ENCODE results near the gene FAF1.

The FAF1 gene

DNA sequence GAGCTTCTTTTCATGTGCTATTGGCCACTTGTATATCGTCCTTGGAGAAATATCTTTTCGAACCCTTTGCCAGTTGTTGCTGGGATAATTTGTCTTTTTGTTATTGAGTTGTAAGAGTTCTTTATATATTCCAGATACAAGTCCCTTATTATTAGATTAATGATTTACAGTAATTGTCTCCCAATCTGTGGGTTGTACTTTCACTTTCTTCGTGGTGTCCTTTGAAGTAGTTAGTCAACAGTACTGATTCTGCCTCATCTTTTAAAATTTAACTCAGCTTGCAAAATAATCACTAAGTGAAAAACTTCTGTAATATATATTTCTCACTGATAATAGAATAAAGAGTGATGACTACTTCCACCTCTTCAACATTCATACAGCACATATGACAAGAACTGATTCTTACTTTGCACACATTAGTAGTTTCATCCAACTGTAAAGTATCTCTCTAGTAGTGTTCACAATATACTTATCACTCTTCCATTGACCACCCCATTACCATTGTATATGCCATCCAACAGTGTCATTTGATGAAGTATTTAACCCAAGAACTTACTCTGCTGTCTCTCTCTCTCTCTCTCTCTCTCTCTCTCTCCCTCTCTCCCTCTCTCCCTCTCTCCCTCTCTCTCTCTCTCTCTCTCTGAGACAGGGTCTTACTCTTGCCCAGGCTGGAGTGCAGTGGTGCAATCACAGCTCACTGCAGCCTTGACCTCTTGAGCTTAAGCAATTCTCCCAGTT, 432.6 kb downstream of the FAF1 start:
- DNase-seq = no peak

DNA sequence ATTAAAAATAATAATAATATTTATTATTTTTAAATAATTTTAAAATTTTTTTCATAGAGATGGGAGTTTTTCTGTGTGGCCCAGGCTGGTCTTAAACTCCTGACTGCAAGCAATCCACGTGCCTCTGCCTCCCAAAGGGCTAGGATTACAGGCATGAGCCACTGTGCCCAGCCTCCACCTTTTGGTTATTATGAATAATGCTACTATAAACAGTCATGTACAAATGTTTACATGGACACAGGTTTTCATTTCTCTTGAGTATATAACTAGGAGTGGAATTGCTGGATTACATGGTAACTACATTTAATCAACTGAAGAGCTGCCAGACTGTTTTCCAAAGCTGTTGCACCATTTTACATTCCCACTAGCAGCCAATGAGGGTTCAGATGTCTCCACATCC, 433.6 kb downstream of the FAF1 start:
- no peak for DNase-seq

DNA sequence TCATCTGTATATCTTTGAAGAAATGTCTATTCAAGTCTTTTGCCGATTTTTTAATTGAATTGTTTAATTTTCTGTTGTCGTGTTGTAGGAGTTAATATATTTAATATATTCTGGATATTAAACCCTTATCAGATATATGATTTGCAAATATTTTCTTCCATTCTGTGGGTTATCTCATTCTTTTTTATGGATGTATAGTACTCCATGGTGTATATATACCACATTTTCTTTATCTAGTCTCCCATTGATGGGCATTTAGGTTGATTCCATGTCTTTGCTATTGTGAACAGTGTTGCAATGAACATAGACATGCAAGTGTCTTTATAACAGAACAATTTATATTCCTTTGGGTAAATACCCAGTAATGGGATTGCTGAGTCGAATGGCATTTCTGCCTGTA, 436.5 kb downstream of the FAF1 start:
- no peak for DNase-seq

DNA sequence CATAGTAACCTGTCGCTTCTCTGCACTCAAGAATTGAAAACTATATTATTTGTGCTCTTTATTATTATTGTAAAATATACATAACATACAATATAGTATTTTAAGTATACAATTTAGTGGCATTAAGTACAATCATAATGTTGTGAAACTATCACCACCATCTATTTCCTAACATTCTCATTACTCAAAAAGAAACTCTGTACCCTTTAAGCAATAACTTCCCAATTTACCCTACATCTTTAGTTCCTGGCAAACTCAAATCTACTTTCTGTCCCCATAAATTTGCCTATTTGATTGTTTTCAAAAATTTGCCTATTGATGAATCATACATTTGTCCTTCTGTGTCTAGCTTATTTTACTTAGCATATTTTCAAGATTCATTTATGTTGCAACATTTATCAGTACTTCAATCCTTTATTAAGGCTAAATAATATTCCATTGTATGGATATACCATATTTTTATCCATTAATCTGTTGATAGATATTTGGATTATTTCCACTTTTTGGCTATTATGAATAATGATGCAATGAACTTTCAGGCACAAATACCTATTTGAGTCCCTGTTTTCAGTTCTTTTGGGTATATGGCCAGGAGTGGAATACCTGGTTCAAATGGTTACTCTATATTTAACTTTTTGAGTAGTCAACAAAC, 437.2 kb downstream of the FAF1 start:
- no peak for DNase-seq

DNA sequence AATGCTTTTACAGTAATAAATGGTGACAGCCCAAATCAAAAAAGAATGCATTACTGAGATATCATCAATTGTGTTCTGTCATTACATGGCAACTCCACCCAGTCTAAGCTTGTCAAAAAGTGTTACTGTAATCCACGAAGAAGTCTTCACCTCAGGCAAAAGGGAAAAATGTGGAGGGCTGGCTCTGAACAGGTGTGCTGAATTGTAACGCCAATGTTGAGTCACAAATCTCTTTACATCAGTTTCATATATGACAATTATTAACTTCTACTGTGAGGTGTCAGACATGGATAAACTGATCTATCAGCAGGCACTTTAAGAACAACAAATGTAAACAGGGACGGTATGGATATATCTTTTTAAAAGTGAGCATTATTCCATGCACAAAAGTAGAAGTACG, 438.4 kb downstream of the FAF1 start:
- DNase-seq = no peak

DNA sequence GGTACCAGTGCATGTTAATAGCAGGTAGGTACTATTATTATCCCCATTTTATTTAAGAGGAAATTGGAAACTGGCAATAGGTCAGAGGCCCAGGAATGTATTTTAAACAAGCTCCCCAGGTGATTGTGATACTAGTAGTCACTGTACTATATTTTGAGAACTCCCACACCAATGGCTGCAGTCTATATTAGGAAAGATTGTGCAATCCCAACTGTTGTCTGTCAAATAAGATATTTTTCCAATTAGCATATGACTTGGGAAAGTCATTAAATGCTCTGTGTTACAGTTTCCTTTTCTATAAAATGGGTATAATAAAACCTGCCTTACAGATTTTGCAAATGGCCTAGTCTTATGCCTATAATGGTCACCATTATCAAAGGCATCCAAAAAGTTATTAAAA, 442.6 kb downstream of the FAF1 start:
- DNase-seq = no peak

DNA sequence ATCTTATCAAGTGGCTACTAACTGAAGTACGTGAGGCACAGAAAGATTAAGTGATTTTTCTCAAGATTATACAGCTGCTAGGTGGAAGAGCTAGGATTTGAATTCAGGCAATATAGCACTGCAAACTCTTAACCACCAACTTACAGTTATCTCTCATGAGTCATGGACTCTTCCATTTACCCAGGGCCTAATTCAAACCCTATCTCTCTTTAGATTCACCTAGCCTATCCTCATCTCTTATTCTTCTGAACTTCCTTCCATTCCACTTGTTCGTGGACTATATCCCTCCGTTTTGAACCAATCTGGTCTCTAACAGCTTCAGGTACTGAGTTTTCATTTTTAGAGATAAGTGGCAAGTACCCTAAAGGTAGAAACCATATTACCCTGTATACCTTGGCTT, 444.0 kb downstream of the FAF1 start:
- no peak for DNase-seq

DNA sequence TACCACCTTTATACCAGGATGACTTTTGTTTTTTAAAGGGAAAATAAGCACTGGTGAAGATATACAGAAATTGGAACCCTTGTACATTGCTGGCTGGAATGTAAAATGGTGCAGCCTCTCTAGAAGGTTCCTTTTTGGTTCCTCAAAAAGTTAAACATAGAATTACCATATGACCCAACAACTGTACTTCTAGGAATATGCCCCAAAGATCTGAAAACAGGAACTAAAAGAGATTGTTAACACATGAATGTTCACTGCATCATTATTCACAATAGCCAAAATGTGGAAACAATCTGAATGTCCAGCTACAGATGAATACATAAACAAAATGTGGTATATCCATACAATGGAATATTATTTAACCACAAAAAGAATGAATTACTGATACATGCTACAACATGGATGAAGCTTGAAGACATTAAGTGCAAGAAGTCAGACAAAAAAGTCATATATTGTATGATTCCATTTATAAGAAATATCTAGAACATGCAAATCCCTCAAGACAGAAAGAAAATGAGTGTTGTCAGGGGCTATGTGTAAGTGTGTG, 452.0 kb downstream of the FAF1 start:
- no peak for DNase-seq

DNA sequence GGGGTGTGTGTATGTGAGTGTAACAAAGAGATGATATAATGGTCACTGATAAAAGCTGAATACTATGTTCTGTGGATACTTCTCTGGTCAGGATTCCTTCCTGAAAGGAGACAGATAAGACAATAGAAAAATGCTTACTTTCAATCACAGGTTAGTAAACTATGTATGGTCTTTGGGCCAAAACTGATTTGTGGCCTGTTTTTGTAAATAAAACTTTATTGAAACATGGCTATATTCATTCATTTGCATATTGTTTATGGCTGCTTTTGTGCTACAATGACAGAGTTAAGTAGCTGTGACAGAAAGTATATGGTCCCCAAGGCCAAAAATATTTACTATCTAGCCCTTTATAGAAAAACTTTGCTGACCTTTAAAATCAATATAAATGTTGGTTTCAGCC, 454.6 kb downstream of the FAF1 start:
- no peak for DNase-seq

DNA sequence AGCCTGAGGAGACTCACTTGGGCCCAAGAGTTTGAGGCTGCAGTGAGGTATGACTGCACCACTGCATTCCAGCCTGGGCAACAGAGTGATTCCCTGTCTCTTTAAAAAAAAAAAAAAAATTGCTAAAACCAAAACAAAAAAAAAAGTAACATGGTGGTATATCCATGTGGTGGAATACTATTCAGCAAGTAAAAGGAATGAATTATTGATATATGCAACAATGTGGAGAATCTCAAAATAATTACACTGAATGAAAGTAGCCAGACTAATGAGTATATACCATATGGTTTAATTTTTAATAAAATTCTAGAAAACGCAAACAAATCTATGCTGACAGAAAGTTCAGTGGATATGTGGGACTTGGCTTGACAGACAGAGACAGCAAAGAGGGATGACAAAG, 456.6 kb downstream of the FAF1 start:
- no peak for DNase-seq

DNA sequence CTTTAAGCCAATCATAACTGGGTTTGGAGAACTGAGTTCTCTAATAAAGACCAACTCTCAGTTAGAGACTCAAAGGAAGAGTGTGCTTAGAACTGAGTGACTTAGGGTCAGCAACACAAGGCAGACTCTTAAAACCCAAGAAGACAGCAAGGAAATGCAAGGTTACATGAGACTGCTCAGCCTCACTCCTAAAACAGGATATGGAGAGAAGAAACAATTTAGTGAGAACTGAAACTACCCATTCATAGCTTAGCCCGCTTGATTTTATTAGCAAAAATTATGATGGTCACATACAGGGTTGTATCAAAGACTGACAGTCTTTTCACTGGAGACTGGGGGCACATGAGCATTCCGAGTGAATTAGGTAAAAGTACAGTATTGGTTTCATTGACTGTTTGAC, 457.9 kb downstream of the FAF1 start:
- no peak for DNase-seq

DNA sequence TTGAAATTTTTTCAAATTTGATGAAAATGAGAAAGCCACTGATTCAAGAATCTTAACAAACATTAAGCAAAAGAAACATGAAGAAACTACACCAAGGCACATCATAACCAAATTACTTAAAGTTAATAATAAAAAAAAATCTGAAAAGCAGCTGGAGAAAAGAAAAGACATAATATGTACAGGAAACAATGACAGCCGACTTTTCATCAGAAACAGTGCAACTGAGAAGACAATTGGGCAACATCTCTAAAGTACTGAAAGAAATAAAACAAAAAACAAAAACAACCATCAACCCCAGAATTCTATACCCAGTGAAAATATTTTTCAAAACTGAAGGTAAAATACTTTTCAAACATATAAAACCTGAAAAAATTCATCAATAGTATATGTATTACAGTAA, 463.1 kb downstream of the FAF1 start:
- DNase-seq = no peak

DNA sequence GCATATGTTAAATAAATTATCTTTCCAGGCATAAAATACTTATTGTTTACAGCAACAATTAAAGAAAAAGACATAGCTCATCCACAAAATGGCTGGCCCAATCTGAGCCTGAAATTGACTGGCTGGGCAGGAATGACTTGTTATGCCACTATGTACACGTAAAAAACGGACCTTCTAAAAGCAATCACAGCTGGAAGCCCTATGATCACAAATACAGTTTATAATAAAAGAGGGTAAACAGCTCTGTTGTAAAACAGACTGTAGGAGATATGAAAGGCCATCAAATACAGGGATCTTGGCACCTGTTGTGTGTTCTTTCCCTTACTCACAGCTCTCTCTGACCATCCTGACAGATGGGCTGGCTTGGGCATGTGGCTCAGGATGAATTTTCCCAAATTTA, 466.4 kb downstream of the FAF1 start:
- no peak for DNase-seq

DNA sequence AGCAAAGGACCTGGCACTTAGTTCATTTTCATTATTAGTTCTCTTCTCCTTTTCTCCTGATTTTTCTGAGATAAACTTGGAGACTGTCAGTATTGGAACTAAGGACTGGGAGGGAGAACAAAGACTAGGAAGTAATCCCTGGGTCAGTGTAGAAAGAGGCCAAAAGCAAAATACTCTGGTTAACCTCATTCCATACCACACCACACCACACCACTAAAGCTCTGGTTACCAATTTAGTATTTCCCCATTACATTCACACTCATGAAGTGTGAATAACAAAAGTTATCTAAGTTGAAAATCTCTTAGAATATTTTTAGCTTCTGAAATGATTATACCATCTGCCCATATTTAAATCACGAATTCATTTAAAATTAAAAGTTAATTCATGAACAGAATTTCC, 467.9 kb downstream of the FAF1 start:
- no peak for DNase-seq

DNA sequence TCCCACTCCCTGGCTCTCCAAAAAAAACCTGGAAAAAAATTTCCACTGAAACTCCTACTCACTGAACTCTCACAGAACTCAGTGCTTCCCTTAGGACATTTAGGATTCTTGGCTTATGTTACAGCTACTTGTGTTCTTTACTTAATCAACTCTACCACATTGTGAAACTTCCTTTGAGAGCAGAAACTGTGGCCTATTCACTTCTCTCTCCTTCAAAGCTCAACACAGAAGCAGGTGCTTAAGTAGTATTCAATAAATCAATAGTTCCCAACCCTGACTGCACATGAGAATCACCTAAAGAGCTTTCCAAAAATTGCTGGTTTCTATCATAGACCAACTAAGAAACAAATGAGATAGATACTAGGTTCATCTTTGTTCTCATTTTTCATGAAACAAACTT, 468.9 kb downstream of the FAF1 start:
- no peak for DNase-seq

DNA sequence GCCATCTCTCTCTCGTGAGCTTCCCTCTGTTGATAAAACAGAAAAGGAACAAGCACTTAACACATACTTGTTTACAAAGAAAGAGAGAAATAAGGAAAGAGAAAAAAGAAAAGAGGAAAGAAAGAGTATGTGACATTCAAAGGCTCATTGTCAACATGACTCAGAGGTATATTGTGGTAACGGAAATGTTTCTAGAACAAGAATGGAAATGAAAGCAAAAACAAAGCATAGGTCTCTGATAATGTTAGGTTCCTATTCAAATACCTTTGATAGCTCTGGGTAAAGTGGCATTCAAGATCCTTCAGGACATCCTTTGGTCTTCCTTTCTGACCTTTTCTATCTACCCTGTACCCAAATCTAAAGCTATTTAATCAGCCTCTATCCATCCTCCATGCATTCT, 469.4 kb downstream of the FAF1 start:
- no peak for DNase-seq

DNA sequence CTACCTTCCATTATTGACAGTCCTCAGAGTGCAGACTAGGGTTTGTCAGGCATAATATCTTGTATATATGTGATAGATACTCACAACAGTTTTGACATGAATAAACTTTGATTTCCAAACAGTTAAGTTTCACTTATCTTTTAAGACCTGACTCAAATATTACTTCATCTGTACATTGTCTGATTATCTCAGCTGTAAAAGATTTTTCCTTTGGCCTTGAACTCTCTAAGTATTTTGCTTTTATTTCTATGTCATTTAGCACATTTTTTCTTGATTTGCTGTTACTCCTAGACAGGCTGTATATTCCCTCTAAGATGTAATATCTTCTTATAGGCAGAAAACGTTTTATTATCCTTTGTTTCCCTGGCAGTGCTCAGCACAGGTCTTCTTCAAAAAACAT, 471.2 kb downstream of the FAF1 start:
- no peak for DNase-seq

DNA sequence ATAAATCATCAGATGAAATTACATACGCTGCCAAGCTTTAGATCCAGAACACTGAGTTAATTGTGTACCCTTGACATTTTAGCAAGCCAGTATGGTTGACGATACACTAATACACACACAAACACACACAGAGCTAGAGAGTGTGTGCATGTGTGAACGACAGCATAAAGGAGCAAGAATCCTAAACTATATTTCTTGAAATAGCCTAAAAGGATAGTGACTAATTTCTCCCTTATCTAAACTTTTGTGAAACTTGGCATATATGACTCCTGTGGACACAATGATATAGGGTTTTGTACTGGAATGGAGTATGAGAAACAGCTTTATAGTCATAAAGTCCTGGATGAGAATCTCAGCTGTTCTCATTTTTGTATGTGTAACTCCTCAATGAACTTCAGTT, 471.7 kb downstream of the FAF1 start:
- DNase-seq = no peak

DNA sequence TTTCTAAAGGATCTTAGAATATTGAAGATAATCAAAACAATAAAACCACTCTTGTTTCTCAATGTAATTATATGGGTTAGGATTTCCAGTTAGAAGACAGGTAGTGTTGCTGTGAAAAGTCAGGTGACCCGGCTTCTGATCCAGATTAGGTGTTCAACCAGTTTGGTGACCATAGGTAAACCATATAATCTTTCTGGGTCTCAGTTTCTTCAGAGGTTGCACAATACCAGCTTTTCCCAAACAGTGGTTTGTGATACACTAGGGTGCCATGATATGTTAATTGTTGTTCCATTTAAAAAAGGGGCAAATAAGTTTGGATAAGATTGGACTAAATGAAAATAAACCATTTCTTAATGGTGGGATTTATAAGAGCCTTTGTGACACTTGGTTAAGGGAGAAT, 472.3 kb downstream of the FAF1 start:
- DNase-seq = no peak

DNA sequence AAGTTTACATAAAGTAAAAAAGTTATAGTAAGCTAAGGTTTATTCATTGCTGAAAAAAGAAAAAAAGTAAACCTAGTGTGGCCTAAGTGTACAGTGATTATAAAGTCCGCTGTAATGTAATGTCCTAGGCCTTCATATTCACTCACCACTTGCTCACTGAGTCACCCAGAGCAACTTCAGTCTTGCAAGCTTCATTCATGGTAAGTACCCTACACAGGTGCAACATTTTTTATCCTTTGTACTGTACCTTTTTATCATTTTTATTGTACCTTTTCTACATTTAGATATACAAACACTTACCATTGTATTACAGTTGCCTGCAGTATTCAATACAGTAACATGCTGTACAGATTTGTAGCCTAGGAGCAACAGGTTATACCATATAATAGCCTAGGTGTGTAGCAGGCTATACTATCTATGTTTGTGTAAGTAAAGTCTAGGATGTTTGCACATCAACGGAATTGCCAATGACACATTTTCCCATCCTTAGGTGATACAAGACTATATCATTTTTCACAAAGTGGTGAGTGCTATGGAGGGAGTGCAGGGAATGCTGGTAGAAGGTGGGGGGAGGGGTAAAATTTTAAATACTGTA, 478.8 kb downstream of the FAF1 start:
- DNase-seq = no peak

DNA sequence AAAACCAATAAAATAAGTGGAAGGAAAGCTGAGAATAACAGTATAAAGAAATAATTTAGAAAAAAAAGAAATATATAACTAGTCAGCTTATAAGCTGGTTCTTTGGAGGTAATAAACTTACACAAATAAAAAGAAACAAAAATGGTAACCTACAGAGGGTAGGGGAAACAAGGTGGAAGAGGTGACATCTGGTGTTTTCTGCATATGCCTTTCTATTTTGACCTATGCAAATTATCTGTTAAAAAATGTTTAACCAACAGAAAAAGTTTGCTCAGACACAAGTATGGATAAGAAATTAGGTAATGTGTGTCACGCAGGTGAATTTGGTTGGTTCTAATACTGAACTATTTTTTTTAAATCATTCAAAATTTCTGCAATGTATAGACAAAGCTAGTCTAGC, 483.3 kb downstream of the FAF1 start:
- no peak for DNase-seq

DNA sequence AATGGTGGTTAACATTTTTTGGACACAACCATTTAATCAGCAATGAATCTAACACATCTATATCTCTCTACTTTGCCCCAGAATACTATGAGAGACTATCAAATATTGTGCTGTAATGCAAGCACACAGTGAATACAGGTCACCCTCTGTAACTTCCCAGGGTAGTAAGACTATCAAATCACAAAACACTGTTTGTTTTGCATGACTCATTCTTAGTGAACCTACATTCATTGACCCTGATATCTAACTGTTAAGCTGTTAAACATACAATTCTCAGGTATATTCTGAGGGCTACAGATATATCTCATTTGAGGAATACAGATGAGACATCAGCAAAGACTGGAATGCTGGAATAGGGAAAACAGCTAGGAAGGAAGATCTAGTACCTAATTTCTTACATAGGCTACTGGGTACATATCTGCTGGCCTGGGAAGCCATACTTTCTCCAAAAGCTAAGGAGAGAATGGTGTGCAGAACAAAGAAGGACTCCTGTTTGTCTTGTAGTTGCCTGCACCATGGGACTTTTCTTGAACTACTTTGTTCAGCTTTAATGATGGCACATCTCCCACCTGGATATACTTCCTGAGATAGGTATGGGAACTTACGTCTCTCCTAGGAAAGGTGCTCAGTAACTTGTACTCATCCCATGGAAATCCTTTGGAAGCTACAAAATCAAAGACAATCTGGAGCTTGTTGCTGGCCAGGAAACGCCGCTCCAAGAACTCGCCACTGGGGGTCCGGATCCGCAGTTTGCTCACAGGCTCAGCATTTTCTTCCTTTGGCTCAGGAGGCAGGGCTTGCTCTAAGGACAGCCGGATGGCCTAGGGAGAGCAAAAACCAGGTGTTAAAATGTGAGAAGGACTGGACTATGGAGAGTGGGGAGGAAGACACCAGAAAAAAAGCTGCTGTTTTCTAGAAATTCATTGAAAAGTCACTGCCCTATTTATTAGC, 484.9 kb downstream of the FAF1 start:
- no peak for DNase-seq

DNA sequence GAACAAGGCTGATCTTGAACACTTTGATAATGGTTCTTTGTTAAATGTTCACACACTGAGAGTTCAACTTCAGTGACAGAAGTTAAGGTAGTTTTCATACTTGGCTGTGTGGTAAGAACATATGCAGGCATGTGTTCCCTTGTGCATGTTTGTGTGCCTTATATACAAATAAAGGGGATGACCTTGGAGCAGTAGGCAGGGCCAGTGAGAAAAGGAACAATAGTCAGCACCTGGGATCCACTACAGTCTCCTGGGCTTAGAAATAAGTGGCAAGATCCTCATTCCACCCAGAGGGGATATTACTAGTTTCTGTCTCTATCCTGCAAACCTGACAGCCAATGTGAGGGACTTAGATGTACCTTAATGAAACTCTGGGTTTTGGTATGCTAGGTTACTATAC, 486.6 kb downstream of the FAF1 start:
- DNase-seq = no peak

Measured in NCI-H2171 (cell line).